Adipose tissue (tissue), 3 donors: ENCODE measurements around the gene POP4. TPM values are rescaled to one million over a fixed set of nuclear protein-coding genes. Genes with fewer than 3 reads are reported as not detected.

Source experiments
- polyA plus RNA-seq, 3 donors: library from polyadenylated mRNA; stranded (reverse); fragments of 200-250 nt; gene quantifications; one replicate each; pipeline ENCODE4 v1.2.3, GENCODE V29; 2013
- donor health status: healthy with polysubstance abuse.
- donor health status: Bipolar disorder and iron deficiency.
- donor health status: healthy.

Gene POP4
- polyA plus RNA-seq, 3 donors, result 42.4 to 67.7 (median 54.5) TPM

Other genes starting within 250 kb of the POP4 start
- not detected for gene VSTM2B, start 80.3 kb upstream of the POP4 start, polyA plus RNA-seq
- 10 to 100 TPM in 1 of 3 donors, 1 to 10 TPM in 2; 5.9 to 15.1 (median 9.9) TPM for gene PLEKHF1, start 59.2 kb downstream of the POP4 start, polyA plus RNA-seq
- 100 to 1,000 TPM in 1 of 3 donors, 10 to 100 TPM in 2; 24.1 to 144 (median 47.1) TPM for gene C19orf12, start 109.0 kb downstream of the POP4 start, polyA plus RNA-seq
- 1 to 10 TPM in 2 of 3 donors, under 1 TPM in 1; 0.54 to 3.6 (median 1.0) TPM for gene CCNE1, start 205.7 kb downstream of the POP4 start, polyA plus RNA-seq